Astrocyte of the cerebellum (primary cell): Measurements from ENCODE around the gene HTR4.
A peak's percentile ranks its signal among the peaks of the same experiment; 100 is the strongest.

Experiments used
- DNase-seq: peaks from one replicate; pipeline ENCODE4 v3.0.0-alpha.2; 2011; ENCODE audit warnings: low read depth
- H3K4me3 ChIP-seq: 2 replicates; pipeline ENCODE4 v1.5.1; 2011; ENCODE audit warnings: mild to moderate bottlenecking, low read depth, low read length, moderate library complexity
- in situ Hi-C: cut with HindIII; loops from 2 replicates; pipeline ENCODE4 v1.10.0; 2017; ENCODE audit warnings: low sequenced_read_pairs
- TF ChIP-seq, protein P1 (sequence below): IDR thresholded peaks from 2 replicates; pipeline ENCODE4 v1.5.1; 2012; ENCODE audit warnings: low read length, low read depth, moderate library complexity, mild to moderate bottlenecking; ENCODE audit errors: missing control alignments

The HTR4 gene

DNA sequence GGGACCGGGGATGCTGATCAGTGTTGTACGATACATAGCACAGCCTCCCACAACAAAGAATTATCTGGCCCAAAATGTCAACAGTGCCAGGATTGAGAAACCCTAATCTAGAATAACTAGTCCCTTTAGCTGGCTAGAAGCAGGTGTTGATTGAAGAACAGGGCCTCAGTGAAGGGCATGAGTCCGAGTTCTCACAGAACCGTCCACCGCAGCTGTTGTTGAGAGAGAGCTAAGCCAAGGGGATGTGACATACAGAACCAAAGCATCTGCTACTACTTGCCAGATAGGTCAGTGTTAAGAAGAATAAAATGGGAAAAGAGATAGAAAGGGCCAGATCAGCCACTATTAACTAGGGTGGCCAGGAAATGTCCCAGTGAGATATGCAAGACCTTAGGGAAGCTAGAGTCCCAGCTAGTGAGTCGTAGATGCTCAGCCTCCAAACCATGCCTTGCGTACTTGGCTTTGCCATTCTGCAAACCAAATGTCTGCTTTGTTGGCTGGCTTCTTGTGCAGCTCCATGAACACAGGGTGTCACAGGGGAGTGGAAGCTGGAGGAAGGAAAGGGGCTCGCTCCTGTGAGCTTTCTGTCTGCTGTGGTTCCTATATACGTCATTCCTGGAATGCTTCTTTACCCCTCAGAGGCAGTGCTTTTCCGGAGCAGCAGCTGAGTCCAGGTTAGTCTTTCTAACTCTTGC lies 201.7 kb downstream of the HTR4 start:
- TF ChIP-seq, protein P1, sequence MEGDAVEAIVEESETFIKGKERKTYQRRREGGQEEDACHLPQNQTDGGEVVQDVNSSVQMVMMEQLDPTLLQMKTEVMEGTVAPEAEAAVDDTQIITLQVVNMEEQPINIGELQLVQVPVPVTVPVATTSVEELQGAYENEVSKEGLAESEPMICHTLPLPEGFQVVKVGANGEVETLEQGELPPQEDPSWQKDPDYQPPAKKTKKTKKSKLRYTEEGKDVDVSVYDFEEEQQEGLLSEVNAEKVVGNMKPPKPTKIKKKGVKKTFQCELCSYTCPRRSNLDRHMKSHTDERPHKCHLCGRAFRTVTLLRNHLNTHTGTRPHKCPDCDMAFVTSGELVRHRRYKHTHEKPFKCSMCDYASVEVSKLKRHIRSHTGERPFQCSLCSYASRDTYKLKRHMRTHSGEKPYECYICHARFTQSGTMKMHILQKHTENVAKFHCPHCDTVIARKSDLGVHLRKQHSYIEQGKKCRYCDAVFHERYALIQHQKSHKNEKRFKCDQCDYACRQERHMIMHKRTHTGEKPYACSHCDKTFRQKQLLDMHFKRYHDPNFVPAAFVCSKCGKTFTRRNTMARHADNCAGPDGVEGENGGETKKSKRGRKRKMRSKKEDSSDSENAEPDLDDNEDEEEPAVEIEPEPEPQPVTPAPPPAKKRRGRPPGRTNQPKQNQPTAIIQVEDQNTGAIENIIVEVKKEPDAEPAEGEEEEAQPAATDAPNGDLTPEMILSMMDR: no peak
- in situ Hi-C loops: no loop called here
- DNase-seq: no peak
- no peak overlapping the region for H3K4me3 ChIP-seq

DNA sequence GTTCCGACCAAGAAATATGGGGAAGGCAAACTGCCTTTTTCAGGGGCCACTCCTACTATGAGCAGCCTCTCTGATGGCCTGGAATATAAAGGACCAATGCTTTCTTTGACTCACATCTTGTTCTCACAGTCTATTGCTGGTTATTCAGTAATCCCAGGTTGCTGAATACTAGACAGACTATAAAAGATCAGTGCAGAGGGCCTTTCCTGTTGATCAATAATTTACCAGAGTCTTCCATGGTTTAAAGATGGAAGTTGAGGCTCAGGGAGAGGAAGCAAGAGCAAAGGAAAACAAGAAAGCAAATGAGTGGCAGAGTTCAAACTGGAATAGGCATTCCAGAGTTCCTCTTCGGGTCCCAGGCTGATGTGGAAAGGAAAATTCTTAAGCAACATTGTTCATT lies 207.7 kb downstream of the HTR4 start:
- no peak overlapping the region for H3K4me3 ChIP-seq
- DNase-seq: no peak
- in situ Hi-C loops: loop anchor here (5.0 to 25.0 kb wide), 4 partner anchors 54 to 666 kb away; no protein-coding TSS in a partner anchor
- TF ChIP-seq, protein P1: no peak

DNA sequence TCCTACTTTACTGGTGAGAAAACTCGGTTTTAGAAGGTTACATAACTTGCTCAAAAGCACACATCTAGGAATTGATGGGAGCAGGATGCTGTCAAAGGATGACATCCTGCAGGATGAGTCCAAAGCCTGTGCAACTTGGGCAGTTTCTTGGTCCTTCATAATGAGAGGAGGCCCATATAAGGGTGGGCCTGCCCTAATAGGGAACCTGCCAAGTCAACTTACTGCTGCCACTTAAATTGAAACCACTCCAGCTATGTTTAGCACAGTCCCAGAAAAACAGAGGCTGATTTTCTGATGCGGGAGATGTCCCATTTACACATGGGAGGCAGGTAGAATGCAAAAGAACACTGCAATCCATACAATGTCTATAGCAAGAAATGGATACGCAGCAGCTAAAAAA lies 208.7 kb downstream of the HTR4 start:
- H3K4me3 ChIP-seq: no peak overlapping the region
- TF ChIP-seq, protein P1: no peak
- in situ Hi-C loops: loop anchor here (5.0 to 25.0 kb wide), 4 partner anchors 53 to 667 kb away; no protein-coding TSS in a partner anchor
- DNase-seq: no peak

DNA sequence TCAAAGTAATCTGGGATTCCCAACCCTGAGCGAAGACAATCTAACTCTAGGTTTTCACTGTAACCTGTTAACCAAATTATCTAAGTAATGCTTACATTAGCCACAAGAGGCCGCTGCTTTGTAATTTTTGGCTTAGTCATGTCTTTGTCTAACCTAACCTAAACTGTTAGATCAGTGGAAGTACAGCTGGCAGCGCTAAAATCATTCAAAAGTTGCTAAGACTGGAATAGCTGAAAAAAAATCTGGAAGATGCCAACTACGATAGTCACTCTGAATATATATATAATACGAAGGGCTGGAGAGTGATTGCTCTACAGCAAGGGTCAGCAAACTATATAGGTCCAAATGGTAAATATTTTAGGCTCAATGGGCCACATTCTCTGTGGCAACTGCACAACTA lies 210.3 kb downstream of the HTR4 start:
- in situ Hi-C loops: loop anchor here (10.0 to 25.0 kb wide), 3 partner anchors 281 to 668 kb away; no protein-coding TSS in a partner anchor
- no peak overlapping the region for H3K4me3 ChIP-seq
- DNase-seq: peak; percentile 59
- TF ChIP-seq, protein P1: peak; percentile 61

DNA sequence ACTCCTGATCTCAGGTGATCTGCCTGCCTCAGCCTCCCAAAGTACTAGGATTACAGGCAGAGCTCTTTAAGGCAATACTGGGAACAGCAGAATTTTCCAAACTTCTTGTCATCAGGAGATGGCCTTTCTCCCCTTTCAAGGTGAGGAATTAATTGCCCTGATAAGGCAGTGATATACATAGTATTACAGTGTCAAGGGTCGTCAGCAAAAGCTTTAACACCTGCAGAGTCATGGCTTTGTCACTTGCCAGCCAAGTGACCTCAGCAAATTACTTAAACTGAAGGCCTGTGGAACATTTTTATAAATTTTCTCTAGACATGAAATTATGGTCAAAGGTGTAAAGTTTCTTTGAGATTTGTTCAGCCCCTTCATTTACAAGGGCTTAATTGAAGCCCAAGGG lies 211.1 kb downstream of the HTR4 start:
- in situ Hi-C loops: loop anchor here (10.0 to 25.0 kb wide), 3 partner anchors 282 to 669 kb away; no protein-coding TSS in a partner anchor
- H3K4me3 ChIP-seq: no peak overlapping the region
- TF ChIP-seq, protein P1: no peak
- no peak for DNase-seq

DNA sequence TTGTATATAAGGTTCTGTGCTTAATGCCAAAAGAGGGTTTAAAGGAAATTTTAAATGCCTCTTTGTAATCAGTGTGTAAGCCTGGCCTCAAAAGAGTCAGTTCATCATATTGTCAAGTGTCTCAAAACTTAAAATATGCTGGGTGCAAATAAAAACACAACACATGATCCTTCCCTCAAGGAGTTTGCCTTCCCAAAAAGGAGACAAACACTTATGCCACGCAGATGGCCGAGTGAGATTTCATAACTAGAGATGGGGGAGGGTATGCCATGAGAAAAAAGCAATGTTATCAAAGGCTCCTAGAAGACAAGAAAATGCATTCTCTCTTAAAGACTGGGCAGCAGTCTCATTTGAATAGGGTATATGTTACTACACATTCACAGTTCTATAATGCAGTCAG lies 215.4 kb downstream of the HTR4 start:
- no peak for DNase-seq
- no peak overlapping the region for H3K4me3 ChIP-seq
- in situ Hi-C loops: loop anchor here (25.0 kb wide), 1 partner anchor 673 kb away; no protein-coding TSS in a partner anchor
- TF ChIP-seq, protein P1: no peak
